Measurements from ENCODE around the gene CDC42BPG.

The CDC42BPG gene

GRCh38 chr11:64789331-64790204, 54.9 kb downstream of the CDC42BPG start:
- H3K4me3 Mint-ChIP-seq, result no peak overlapping the region
- no peak overlapping the region for H3K27ac Mint-ChIP-seq
- peaks cover 30% of the 10 kb centered on the region for H3K4me1 Mint-ChIP-seq
- ATAC-seq, result no peak
- peaks cover 44% of the 10 kb centered on the region for H3K36me3 Mint-ChIP-seq
- H3K9me3 Mint-ChIP-seq, result no peaks in the 10 kb centered on the region
- no peaks in the 10 kb centered on the region for H3K27me3 Mint-ChIP-seq

GRCh38 chr11:64788321-64789215, 55.9 kb downstream of the CDC42BPG start:
- no peak for ATAC-seq
- Mint-ChIP-seq H3K36me3 (peaks cover 35% of the 10 kb centered on the region), H3K9me3 (no peaks in the 10 kb centered on the region), H3K4me1 (peaks cover 21% of the 10 kb centered on the region), H3K4me3 (no peak overlapping the region), H3K27me3 (no peaks in the 10 kb centered on the region), H3K27ac (no peak overlapping the region)

- peaks cover 33% of the 10 kb centered on the region for H3K36me3 Mint-ChIP-seq
- no peaks in the 10 kb centered on the region for H3K9me3 Mint-ChIP-seq
- H3K27me3 Mint-ChIP-seq, result no peaks in the 10 kb centered on the region
- peak overlapping the region; percentile 49 for H3K27ac Mint-ChIP-seq
- peaks cover 23% of the 10 kb centered on the region for H3K4me1 Mint-ChIP-seq
- ATAC-seq, result peak; percentile 73
- H3K4me3 Mint-ChIP-seq, result no peak overlapping the region
Observed at GRCh38 chr11:64787526-64788320, 56.7 kb downstream of the CDC42BPG start.

- Mint-ChIP-seq H3K9me3 (no peaks in the 10 kb centered on the region), H3K36me3 (peaks cover 28% of the 10 kb centered on the region), H3K27me3 (no peaks in the 10 kb centered on the region), H3K4me3 (no peak overlapping the region), H3K27ac (no peak overlapping the region), H3K4me1 (peaks cover 31% of the 10 kb centered on the region)
- ATAC-seq, result no peak
Observed at GRCh38 chr11:64786308-64786707, 58.1 kb downstream of the CDC42BPG start.

- no peaks in the 10 kb centered on the region for H3K27me3 Mint-ChIP-seq
- H3K9me3 Mint-ChIP-seq, result no peaks in the 10 kb centered on the region
- peak overlapping the region; percentile 76 for H3K27ac Mint-ChIP-seq
- no peak for ATAC-seq
- peaks cover 38% of the 10 kb centered on the region for H3K4me1 Mint-ChIP-seq
- peaks cover 18% of the 10 kb centered on the region for H3K36me3 Mint-ChIP-seq
- H3K4me3 Mint-ChIP-seq, result no peak overlapping the region
Observed at GRCh38 chr11:64784813-64785581, 59.5 kb downstream of the CDC42BPG start.

GRCh38 chr11:64778473-64779298, 65.8 kb downstream of the CDC42BPG start, which contains the start of gene SF1:
TSS of gene SF1 (minus strand) at chr11:64778542. CDS start at chr11:64778392, 150 bp downstream.
- no peaks in the 10 kb centered on the region for H3K27me3 Mint-ChIP-seq
- H3K9me3 Mint-ChIP-seq, result no peaks in the 10 kb centered on the region

GRCh38 chr11:64778223-64778472, 66.3 kb downstream of the CDC42BPG start:
- peak overlapping the region; percentile 93 for H3K4me3 Mint-ChIP-seq
- H3K36me3 Mint-ChIP-seq, result peaks cover 46% of the 10 kb centered on the region
- ATAC-seq, result peak; percentile 42
- H3K27ac Mint-ChIP-seq, result peak overlapping the region; percentile 100
- peaks cover 70% of the 10 kb centered on the region for H3K4me1 Mint-ChIP-seq
- no peaks in the 10 kb centered on the region for H3K9me3 Mint-ChIP-seq
- no peaks in the 10 kb centered on the region for H3K27me3 Mint-ChIP-seq

More at GRCh38 chr11:64778473-64779298, 65.8 kb downstream of the CDC42BPG start, which contains the start of gene SF1:
- Mint-ChIP-seq H3K36me3 (peaks cover 41% of the 10 kb centered on the region), H3K4me1 (peaks cover 66% of the 10 kb centered on the region), H3K27ac (peak within 1 kb of the TSS; percentile 100), H3K4me3 (peak within 1 kb of the TSS; percentile 95)
- peak; percentile 95 for ATAC-seq

GRCh38 chr11:64777449-64778222, 66.8 kb downstream of the CDC42BPG start:
- H3K4me1 Mint-ChIP-seq, result peaks cover 70% of the 10 kb centered on the region
- peak overlapping the region; percentile 95 for H3K4me3 Mint-ChIP-seq
- H3K27ac Mint-ChIP-seq, result peak overlapping the region; percentile 100
- ATAC-seq, result peak; percentile 41
- H3K27me3 Mint-ChIP-seq, result no peaks in the 10 kb centered on the region
- peaks cover 51% of the 10 kb centered on the region for H3K36me3 Mint-ChIP-seq
- no peaks in the 10 kb centered on the region for H3K9me3 Mint-ChIP-seq

GRCh38 chr11:64776875-64777274, 67.6 kb downstream of the CDC42BPG start:
- ATAC-seq, result no peak
- peaks cover 59% of the 10 kb centered on the region for H3K36me3 Mint-ChIP-seq
- no peaks in the 10 kb centered on the region for H3K27me3 Mint-ChIP-seq
- H3K27ac Mint-ChIP-seq, result peak overlapping the region; percentile 87
- H3K4me1 Mint-ChIP-seq, result peaks cover 71% of the 10 kb centered on the region
- peak overlapping the region; percentile 95 for H3K4me3 Mint-ChIP-seq
- no peaks in the 10 kb centered on the region for H3K9me3 Mint-ChIP-seq

- no peak for ATAC-seq
- peaks cover 76% of the 10 kb centered on the region for H3K4me1 Mint-ChIP-seq
- H3K9me3 Mint-ChIP-seq, result no peaks in the 10 kb centered on the region
- no peaks in the 10 kb centered on the region for H3K27me3 Mint-ChIP-seq
- H3K36me3 Mint-ChIP-seq, result peaks cover 63% of the 10 kb centered on the region
- peak overlapping the region; percentile 95 for H3K4me3 Mint-ChIP-seq
- peak overlapping the region; percentile 87 for H3K27ac Mint-ChIP-seq
Observed at GRCh38 chr11:64776425-64776824, 68.0 kb downstream of the CDC42BPG start.

- H3K36me3 Mint-ChIP-seq, result peaks cover 79% of the 10 kb centered on the region
- no peak for ATAC-seq
- peaks cover 78% of the 10 kb centered on the region for H3K4me1 Mint-ChIP-seq
- H3K27me3 Mint-ChIP-seq, result no peaks in the 10 kb centered on the region
- H3K9me3 Mint-ChIP-seq, result no peaks in the 10 kb centered on the region
- H3K27ac Mint-ChIP-seq, result no peak overlapping the region
- H3K4me3 Mint-ChIP-seq, result peak overlapping the region; percentile 26
Observed at GRCh38 chr11:64774144-64774543, 70.3 kb downstream of the CDC42BPG start.
